Lower lobe of right lung (tissue), 2 donors: ENCODE data around the gene CSNK1E. TPM values are rescaled to one million over a fixed set of nuclear protein-coding genes. Genes with fewer than 3 reads are reported as not detected.
A peak's percentile ranks its signal among the peaks of the same experiment; 100 is the strongest.

Experiments used
- ATAC-seq, 2 donors: fragments of 200-7000 bp; cut with Tn5 transposase; one replicate each; pipeline ENCODE4 v1.9.1; 2020 to 2022; ENCODE audit warnings: mild to moderate bottlenecking in 2 of 2, moderate library complexity in 2 of 2
- DNase-seq: peaks from one replicate; pipeline ENCODE4 v3.0.0-alpha.2; 2020
- H3K27ac ChIP-seq: fragments of 200-600 bp; one replicate; pipeline ENCODE4 v1.8.0; 2022
- H3K27me3 ChIP-seq: fragments of 200-600 bp; one replicate; pipeline ENCODE4 v1.8.0; 2022; ENCODE audit warnings: low read depth
- H3K36me3 ChIP-seq: fragments of 200-600 bp; one replicate; pipeline ENCODE4 v1.8.0; 2022; ENCODE audit warnings: mild to moderate bottlenecking
- H3K4me1 ChIP-seq: fragments of 200-600 bp; one replicate; pipeline ENCODE4 v1.8.0; 2022
- H3K4me3 ChIP-seq: fragments of 200-600 bp; one replicate; pipeline ENCODE4 v1.8.0; 2022; ENCODE audit warnings: mild to moderate bottlenecking
- H3K9me3 ChIP-seq: fragments of 200-600 bp; one replicate; pipeline ENCODE4 v1.8.0; 2022
- intact Hi-C: fragments of 100-400 bp; cut with DNase I; formaldehyde crosslinking; loops from one replicate; pipeline ENCODE4 v1.11.0; 2022
- total RNA-seq: library from RNA; stranded (reverse); fragmentation: NEBNext Ultra II Directional; extraction: Animal tissue kit (Norgen Biotek cat#: 25700); gene quantifications from one replicate; pipeline ENCODE4 v1.2.1, GENCODE V29; 2021
- TF ChIP-seq, protein P1 (sequence below): fragments of 200-600 bp; IDR thresholded peaks from one replicate; pipeline ENCODE4 v1.8.0; 2022; ENCODE audit warnings: antibody characterized with exemption, mild to moderate bottlenecking
- donor health status: DM: no; HTN: yes; CAD: no; lungs with severe emphysema.

CSNK1E gene
- total RNA-seq, 1 donor from 2014 or later = 126 TPM

DNA sequence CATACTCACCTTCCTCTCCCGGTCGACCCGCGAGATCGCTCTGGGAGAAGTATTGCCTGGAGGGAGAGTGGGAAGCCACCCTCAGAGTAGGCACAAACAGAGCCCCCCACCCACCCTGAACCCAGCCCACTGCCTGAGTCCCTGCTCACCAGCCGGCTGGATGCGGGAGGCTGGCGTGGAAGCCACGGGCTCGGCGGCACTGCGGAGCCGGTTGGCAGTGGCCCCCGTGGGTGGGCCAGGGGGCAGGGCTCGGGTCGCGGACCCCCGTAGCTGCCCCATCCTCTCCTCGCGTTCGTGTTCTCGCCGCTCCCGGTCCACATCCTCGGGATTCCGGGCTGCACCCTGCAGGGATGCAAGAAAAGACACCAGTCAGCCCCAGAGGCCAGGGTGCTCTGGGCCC lies 23.0 kb downstream of the CSNK1E start:
- TF ChIP-seq, protein P1, sequence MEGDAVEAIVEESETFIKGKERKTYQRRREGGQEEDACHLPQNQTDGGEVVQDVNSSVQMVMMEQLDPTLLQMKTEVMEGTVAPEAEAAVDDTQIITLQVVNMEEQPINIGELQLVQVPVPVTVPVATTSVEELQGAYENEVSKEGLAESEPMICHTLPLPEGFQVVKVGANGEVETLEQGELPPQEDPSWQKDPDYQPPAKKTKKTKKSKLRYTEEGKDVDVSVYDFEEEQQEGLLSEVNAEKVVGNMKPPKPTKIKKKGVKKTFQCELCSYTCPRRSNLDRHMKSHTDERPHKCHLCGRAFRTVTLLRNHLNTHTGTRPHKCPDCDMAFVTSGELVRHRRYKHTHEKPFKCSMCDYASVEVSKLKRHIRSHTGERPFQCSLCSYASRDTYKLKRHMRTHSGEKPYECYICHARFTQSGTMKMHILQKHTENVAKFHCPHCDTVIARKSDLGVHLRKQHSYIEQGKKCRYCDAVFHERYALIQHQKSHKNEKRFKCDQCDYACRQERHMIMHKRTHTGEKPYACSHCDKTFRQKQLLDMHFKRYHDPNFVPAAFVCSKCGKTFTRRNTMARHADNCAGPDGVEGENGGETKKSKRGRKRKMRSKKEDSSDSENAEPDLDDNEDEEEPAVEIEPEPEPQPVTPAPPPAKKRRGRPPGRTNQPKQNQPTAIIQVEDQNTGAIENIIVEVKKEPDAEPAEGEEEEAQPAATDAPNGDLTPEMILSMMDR = no peak
- H3K27ac ChIP-seq = no peak overlapping the region

DNA sequence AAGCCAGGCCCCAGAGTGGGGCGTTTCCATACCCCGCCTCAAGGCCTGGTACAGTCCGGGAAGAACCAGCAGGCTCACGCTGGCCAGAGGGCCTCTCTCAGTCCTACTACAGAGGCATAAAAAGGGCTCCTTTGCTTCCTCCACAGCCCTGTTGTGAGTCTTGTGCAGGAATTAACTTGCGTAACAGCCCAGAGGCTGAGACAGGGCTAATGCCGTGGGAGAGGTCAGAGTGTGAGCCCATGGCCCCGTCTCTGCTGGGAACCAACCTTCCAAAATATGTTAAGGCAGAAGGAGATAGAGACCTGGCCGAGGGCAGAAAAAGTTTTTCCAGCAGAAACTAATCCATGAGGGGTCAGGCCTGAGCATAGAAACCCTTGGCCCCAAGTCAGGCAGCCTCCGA lies 24.5 kb downstream of the CSNK1E start:
- DNase-seq (no peak), ATAC-seq (no peak)
- H3K27ac ChIP-seq = peak overlapping the region; percentile 24
- peaks cover 4% of the 10 kb centered on the region for H3K4me1 ChIP-seq
- peaks cover 87% of the 10 kb centered on the region for H3K36me3 ChIP-seq
- H3K9me3 ChIP-seq = no peaks in the 10 kb centered on the region
- no peaks in the 10 kb centered on the region for H3K27me3 ChIP-seq
- TF ChIP-seq, protein P1 = no peak
- no peak overlapping the region for H3K4me3 ChIP-seq
- intact Hi-C loops = no loop called here

More for the DNA sequence above, 23.0 kb downstream of the CSNK1E start:
- Histone ChIP-seq H3K27me3 (no peaks in the 10 kb centered on the region), H3K36me3 (peaks cover 97% of the 10 kb centered on the region), H3K4me3 (no peak overlapping the region), H3K4me1 (peaks cover 4% of the 10 kb centered on the region), H3K9me3 (no peaks in the 10 kb centered on the region)
- intact Hi-C loops = no loop called here
- no peak for DNase-seq
- no peak for ATAC-seq

DNA sequence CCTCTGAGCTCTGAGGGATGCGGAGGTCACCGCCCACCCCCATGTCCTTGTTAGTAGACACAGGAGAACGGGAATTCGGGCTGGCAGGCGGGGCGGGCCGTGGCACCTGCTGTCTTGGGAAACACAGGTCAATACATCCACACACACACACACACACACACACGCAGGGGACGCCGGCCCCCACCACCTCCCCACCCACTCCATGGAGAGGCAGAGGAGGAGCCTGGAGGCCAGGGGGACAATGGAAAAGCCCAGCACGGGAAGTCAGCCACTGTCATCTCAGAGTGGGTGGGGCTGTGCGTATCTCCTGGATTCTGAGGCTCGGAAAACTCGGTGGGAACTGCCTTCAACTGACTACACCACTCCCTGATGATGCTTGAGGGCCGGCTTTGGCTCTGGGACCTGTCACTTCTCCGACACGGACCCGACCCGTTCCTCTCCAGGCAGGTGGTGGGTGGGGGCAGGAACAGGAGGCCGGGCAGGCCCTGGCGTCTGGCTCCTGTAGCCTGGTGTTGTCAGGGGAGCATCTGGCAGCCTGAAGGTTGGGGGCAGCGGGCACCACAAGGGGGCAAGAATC lies 25.9 kb downstream of the CSNK1E start:
- H3K27me3 ChIP-seq = no peaks in the 10 kb centered on the region
- ATAC-seq (no peak), DNase-seq (no peak)
- no peak overlapping the region for H3K27ac ChIP-seq
- H3K4me3 ChIP-seq = no peak overlapping the region
- H3K36me3 ChIP-seq = peaks cover 72% of the 10 kb centered on the region
- H3K4me1 ChIP-seq = peaks cover 4% of the 10 kb centered on the region
- H3K9me3 ChIP-seq = no peaks in the 10 kb centered on the region
- TF ChIP-seq, protein P1 = no peak
- intact Hi-C loops = no loop called here

DNA sequence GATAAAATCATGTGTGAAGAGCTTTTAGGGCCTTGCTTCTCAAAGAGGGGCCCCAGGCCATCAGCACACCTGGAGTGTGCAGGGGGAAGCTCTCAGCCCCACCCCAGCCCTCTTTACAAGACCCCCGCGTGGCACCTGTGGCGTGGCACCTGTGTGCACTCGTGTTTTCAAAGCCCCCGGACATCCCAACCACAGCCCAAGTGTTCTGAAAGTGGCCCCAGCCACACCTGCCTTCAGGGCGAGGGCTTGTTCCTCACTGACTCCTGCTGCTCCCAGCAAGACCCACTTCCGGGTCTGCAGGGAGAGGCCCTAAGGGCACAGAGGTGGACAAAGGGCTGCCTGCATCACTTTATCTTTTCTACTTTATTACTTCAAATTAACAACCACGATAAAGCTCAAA lies 26.9 kb downstream of the CSNK1E start:
- intact Hi-C loops = no loop called here
- H3K27ac ChIP-seq = peak overlapping the region; percentile 43
- H3K4me3 ChIP-seq = no peak overlapping the region
- no peaks in the 10 kb centered on the region for H3K27me3 ChIP-seq
- H3K36me3 ChIP-seq = peaks cover 63% of the 10 kb centered on the region
- TF ChIP-seq, protein P1 = no peak
- DNase-seq (no peak), ATAC-seq (no peak)
- H3K9me3 ChIP-seq = no peaks in the 10 kb centered on the region
- H3K4me1 ChIP-seq = peaks cover 4% of the 10 kb centered on the region

DNA sequence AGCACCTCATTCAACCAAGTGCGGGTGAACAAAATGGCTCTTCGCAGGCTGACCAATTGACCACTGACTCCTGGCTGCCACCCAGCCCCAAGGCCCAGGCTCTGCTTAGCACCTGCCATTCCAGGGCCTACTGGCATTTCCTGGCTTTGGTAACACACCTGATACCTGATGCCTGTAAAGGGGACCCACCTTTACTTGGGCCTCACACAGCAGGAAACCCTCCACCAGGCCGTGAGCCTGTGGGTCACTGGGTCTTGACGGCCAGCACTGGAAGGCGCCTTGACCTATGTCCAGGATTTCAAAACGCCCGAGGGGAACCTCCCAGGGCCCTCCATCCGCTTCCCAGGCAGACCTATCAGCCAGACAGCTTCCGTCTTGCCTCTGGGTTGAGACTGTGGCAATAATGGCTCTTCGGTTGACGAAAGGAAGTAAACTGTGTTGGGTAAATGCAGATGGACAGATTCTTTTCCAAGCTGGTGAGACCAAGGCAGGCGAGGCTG lies 27.6 kb downstream of the CSNK1E start:
- Histone ChIP-seq H3K9me3 (no peaks in the 10 kb centered on the region), H3K27ac (peak overlapping the region; percentile 43), H3K4me3 (no peak overlapping the region), H3K36me3 (peaks cover 56% of the 10 kb centered on the region), H3K27me3 (no peaks in the 10 kb centered on the region), H3K4me1 (peaks cover 9% of the 10 kb centered on the region)
- ATAC-seq = peak; percentile 64 to 67
- DNase-seq = peak; percentile 76
- TF ChIP-seq, protein P1 = no peak
- intact Hi-C loops = no loop called here
